ENCODE data around the gene TPM4. TPM values are rescaled to one million over a fixed set of nuclear protein-coding genes. Genes with fewer than 3 reads are reported as not detected.

Gene TPM4
- total RNA-seq, 1 donor, result 1,097 TPM

GRCh38 chr19:16032509-16033135 is 43.7 kb upstream of the TPM4 start:
- no peak for TF ChIP-seq CTCF (IDR thresholded peaks at IDR 0.05; ENCODE audit: insufficient read depth, low read length)
- DNase-seq (ENCODE audit: low read depth), result no peak

GRCh38 chr19:16033136-16033530 is 43.2 kb upstream of the TPM4 start:
- no peak overlapping the region for H3K4me3 ChIP-seq (ENCODE audit: low read depth, low read length)
- TF ChIP-seq CTCF (IDR thresholded peaks at IDR 0.05; ENCODE audit: insufficient read depth, low read length), result no peak
- DNase-seq (ENCODE audit: low read depth), result no peak

More at GRCh38 chr19:16032509-16033135, 43.7 kb upstream of the TPM4 start:
- no peak overlapping the region for H3K4me3 ChIP-seq (ENCODE audit: low read depth, low read length)

GRCh38 chr19:16033721-16034120 is 42.6 kb upstream of the TPM4 start:
- TF ChIP-seq CTCF (IDR thresholded peaks at IDR 0.05; ENCODE audit: insufficient read depth, low read length), result no peak
- no peak overlapping the region for H3K4me3 ChIP-seq (ENCODE audit: low read depth, low read length)
- DNase-seq (ENCODE audit: low read depth), result no peak

GRCh38 chr19:16034180-16034579 is 42.1 kb upstream of the TPM4 start:
- no peak for TF ChIP-seq CTCF (IDR thresholded peaks at IDR 0.05; ENCODE audit: insufficient read depth, low read length)
- no peak for DNase-seq (ENCODE audit: low read depth)
- no peak overlapping the region for H3K4me3 ChIP-seq (ENCODE audit: low read depth, low read length)

- no peak for DNase-seq (ENCODE audit: low read depth)
- no peak for TF ChIP-seq CTCF (IDR thresholded peaks at IDR 0.05; ENCODE audit: insufficient read depth, low read length)
- H3K4me3 ChIP-seq (ENCODE audit: low read depth, low read length), result no peak overlapping the region
Measured at GRCh38 chr19:16034958-16035560, 41.2 kb upstream of the TPM4 start.

- no peak overlapping the region for H3K4me3 ChIP-seq (ENCODE audit: low read depth, low read length)
- no peak for DNase-seq (ENCODE audit: low read depth)
- no peak for TF ChIP-seq CTCF (IDR thresholded peaks at IDR 0.05; ENCODE audit: insufficient read depth, low read length)
Measured at GRCh38 chr19:16035601-16036297, 40.5 kb upstream of the TPM4 start.
